Measurements from ENCODE around the gene FAM229B.
"Not testable (repeated sequence)": the region's sequence is repeated elsewhere in the genome, so short reads cannot be mapped to it uniquely, and the experiment has no call there.

Gene FAM229B

GRCh38 chr6:112065426-112065986 lies 21.9 kb upstream of the FAM229B start:
- no peak for DNase-seq

GRCh38 chr6:112066606-112067005 lies 20.8 kb upstream of the FAM229B start:
- no peak for DNase-seq

GRCh38 chr6:112081569-112081968 lies 5.8 kb upstream of the FAM229B start:
- no peak for DNase-seq

- DNase-seq = no peak
Observed at GRCh38 chr6:112085286-112086065, 1.9 kb upstream of the FAM229B start.

GRCh38 chr6:112086744-112087135 lies 651 bp upstream of the FAM229B start:
- DNase-seq = peak; percentile 36

- no peak for DNase-seq
Observed at GRCh38 chr6:112087916-112088315, 525 bp downstream of the FAM229B start.

- DNase-seq = no peak
Observed at GRCh38 chr6:112096901-112097300, 9.5 kb downstream of the FAM229B start.

- DNase-seq = no peak
Observed at GRCh38 chr6:112100561-112100960, 13.2 kb downstream of the FAM229B start.

GRCh38 chr6:112106026-112106425 lies 18.6 kb downstream of the FAM229B start:
- DNase-seq = not testable (repeated sequence)

- DNase-seq = no peak
Observed at GRCh38 chr6:112106562-112106961, 19.2 kb downstream of the FAM229B start.

GRCh38 chr6:112109262-112109661 lies 21.9 kb downstream of the FAM229B start:
- no peak for DNase-seq

GRCh38 chr6:112113431-112113830 lies 26.0 kb downstream of the FAM229B start:
- DNase-seq = no peak

GRCh38 chr6:112113918-112114317 lies 26.5 kb downstream of the FAM229B start:
- DNase-seq = no peak

GRCh38 chr6:112114577-112115223 lies 27.3 kb downstream of the FAM229B start:
- DNase-seq = no peak

- no peak for DNase-seq
Observed at GRCh38 chr6:112116221-112116620, 28.8 kb downstream of the FAM229B start.

GRCh38 chr6:112117554-112117953 lies 30.2 kb downstream of the FAM229B start:
- DNase-seq = no peak

- DNase-seq = no peak
Observed at GRCh38 chr6:112118034-112118433, 30.6 kb downstream of the FAM229B start.

GRCh38 chr6:112122756-112123155 lies 35.4 kb downstream of the FAM229B start:
- DNase-seq = no peak

- no peak for DNase-seq
Observed at GRCh38 chr6:112123982-112124381, 36.6 kb downstream of the FAM229B start.

- no peak for DNase-seq
Observed at GRCh38 chr6:112128208-112128607, 40.8 kb downstream of the FAM229B start.

- no peak for DNase-seq
Observed at GRCh38 chr6:112130878-112131277, 43.5 kb downstream of the FAM229B start.

GRCh38 chr6:112139052-112139451 lies 51.7 kb downstream of the FAM229B start:
- DNase-seq = no peak

GRCh38 chr6:112141707-112142106 lies 54.3 kb downstream of the FAM229B start:
- DNase-seq = no peak
